ENCODE measurements around the gene TENT4B. TPM values are rescaled to one million over a fixed set of nuclear protein-coding genes. Genes with fewer than 3 reads are reported as not detected.

Gene TENT4B
- total RNA-seq, 1 donor from 2014 or later, result 13.2 TPM

- POLR2A ChIA-PET, result no interaction called here
- Mint-ChIP-seq H3K9me3 (no peaks in the 10 kb centered on the region), H3K27ac (no peak overlapping the region), H3K36me3 (ENCODE audit: low read depth) (peaks cover 14% of the 10 kb centered on the region), H3K4me3 (no peak overlapping the region), H3K4me1 (peaks cover 25% of the 10 kb centered on the region), H3K27me3 (no peaks in the 10 kb centered on the region)
- TF ChIP-seq CTCF (IDR thresholded peaks at IDR 0.05), result no peak
- intact Hi-C loops (cut with micrococcal nuclease), result no loop called here
- ATAC-seq (ENCODE audit: low read depth), result no peak
- CTCF ChIA-PET, result no interaction called here
- no peak for DNase-seq
These were observed 25.4 kb downstream of the TENT4B start for GRCh38 chr16:50178491-50178941.

DNA sequence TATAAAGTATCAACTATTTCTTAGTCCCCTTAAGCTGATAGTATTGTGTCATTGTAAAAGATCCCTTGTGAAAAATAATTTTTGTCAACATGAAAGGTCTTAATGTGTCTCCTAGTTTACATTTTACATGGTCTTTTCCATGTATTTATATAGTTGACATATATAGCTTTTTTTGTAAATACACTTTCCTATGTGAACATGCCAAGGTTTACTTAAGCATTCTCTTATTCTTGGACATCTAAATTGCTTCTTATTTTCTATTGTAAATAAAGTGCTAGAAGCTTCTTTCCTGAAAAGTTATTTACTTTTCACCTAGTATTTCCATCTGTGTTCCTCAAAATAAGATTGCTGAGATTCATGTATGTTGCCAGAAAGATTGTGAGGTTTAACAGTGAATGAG, 29.3 kb downstream of the TENT4B start:
- Mint-ChIP-seq H3K27ac (no peak overlapping the region), H3K36me3 (ENCODE audit: low read depth) (peaks cover 9% of the 10 kb centered on the region), H3K4me3 (no peak overlapping the region), H3K27me3 (no peaks in the 10 kb centered on the region), H3K4me1 (peaks cover 24% of the 10 kb centered on the region), H3K9me3 (no peaks in the 10 kb centered on the region)
- DNase-seq, result no peak
- ATAC-seq (ENCODE audit: low read depth), result no peak
- no peak for TF ChIP-seq CTCF (IDR thresholded peaks at IDR 0.05)
- ChIA-PET POLR2A (no interaction called here), CTCF (no interaction called here)
- intact Hi-C loops (cut with micrococcal nuclease), result no loop called here

- ATAC-seq (ENCODE audit: low read depth) (no peak), DNase-seq (no peak)
- peaks cover 9% of the 10 kb centered on the region for H3K36me3 Mint-ChIP-seq (ENCODE audit: low read depth)
- POLR2A ChIA-PET, result no interaction called here
- H3K27me3 Mint-ChIP-seq, result no peaks in the 10 kb centered on the region
- H3K27ac Mint-ChIP-seq, result no peak overlapping the region
- no peak overlapping the region for H3K4me3 Mint-ChIP-seq
- peaks cover 21% of the 10 kb centered on the region for H3K4me1 Mint-ChIP-seq
- no peak for TF ChIP-seq CTCF (IDR thresholded peaks at IDR 0.05)
- H3K9me3 Mint-ChIP-seq, result no peaks in the 10 kb centered on the region
- CTCF ChIA-PET, result no interaction called here
- intact Hi-C loops (cut with micrococcal nuclease), result no loop called here
These were observed 30.2 kb downstream of the TENT4B start for GRCh38 chr16:50183316-50183715.

GRCh38 chr16:50185005-50185505, 31.9 kb downstream of the TENT4B start:
- H3K27ac Mint-ChIP-seq, result peak overlapping the region; percentile 24
- H3K9me3 Mint-ChIP-seq, result no peaks in the 10 kb centered on the region
- CTCF ChIA-PET, result interaction anchor here (0.7 kb wide), 1 partner anchor 170 kb away, joined by 3 read pairs; no protein-coding TSS in a partner anchor
- POLR2A ChIA-PET, result no interaction called here
- no peak overlapping the region for H3K4me3 Mint-ChIP-seq
- no peak for TF ChIP-seq CTCF (IDR thresholded peaks at IDR 0.05)
- no peak for DNase-seq
- intact Hi-C loops (cut with micrococcal nuclease), result no loop called here
- peaks cover 9% of the 10 kb centered on the region for H3K36me3 Mint-ChIP-seq (ENCODE audit: low read depth)
- no peak for ATAC-seq (ENCODE audit: low read depth)
- H3K27me3 Mint-ChIP-seq, result no peaks in the 10 kb centered on the region
- peaks cover 22% of the 10 kb centered on the region for H3K4me1 Mint-ChIP-seq

DNA sequence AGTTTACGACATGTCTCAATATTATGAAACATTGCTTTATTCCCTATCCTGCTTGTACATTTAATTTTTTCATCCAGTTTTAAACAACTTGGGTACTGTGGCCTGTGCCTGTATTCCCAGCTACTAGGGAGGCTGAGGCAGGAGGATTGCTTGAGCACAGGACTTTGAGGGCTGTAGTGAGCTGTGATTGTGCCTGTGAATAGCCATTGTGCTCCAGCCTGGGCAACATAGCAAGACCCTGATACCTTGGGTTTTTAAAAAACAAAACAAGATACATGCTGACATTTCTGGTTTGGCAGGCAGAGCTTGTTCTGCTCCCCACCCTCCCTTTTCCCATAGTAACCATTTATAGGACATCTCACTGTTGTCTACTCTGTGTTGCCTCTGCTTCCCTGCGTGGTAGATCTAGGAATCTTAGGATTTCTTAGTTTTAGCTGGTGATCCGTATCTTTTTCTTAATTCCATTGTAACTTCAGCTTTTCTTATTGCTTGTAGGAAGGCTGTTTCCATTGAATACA, 35.6 kb downstream of the TENT4B start:
- intact Hi-C loops (cut with micrococcal nuclease), result no loop called here
- no peak for ATAC-seq (ENCODE audit: low read depth)
- Mint-ChIP-seq H3K36me3 (ENCODE audit: low read depth) (peaks cover 8% of the 10 kb centered on the region), H3K9me3 (no peaks in the 10 kb centered on the region), H3K27me3 (no peaks in the 10 kb centered on the region), H3K27ac (no peak overlapping the region), H3K4me1 (peaks cover 24% of the 10 kb centered on the region), H3K4me3 (no peak overlapping the region)
- ChIA-PET POLR2A (interaction anchor here (0.6 kb wide), 1 partner anchor 17 kb away, joined by 3 read pairs; no protein-coding TSS in a partner anchor), CTCF (no interaction called here)
- DNase-seq, result no peak
- no peak for TF ChIP-seq CTCF (IDR thresholded peaks at IDR 0.05)

All from activated B cell treated with CpG ODN at 0.5 μM for 24 hours (primary cell).